ENCODE results near the gene HBZ. TPM values are rescaled to one million over a fixed set of nuclear protein-coding genes. Genes with fewer than 3 reads are reported as not detected.
"Not testable (repeated sequence)": the region's sequence is repeated elsewhere in the genome, so short reads cannot be mapped to it uniquely, and the experiment has no call there.

Gene HBZ
- under 1 TPM in 1 of 2 donors, not detected in 1; 0.32 TPM for total RNA-seq
- long read RNA-seq = 0 reads

- intact Hi-C loops (cut with DNase I) = no loop called here
- ATAC-seq (no peak), DNase-seq (no peak)
Measured at GRCh38 chr16:152141-153128, at the start of gene HBZ. TSS of gene HBZ (plus strand) at chr16:152644. CDS start at chr16:152910, 266 bp downstream.

- ATAC-seq (no peak), DNase-seq (no peak)
- intact Hi-C loops (cut with DNase I) = no loop called here
Measured at GRCh38 chr16:104355-104754, 48.1 kb upstream of the HBZ start.

- no peak for DNase-seq
- intact Hi-C loops (cut with DNase I) = loop anchor here (5.0 kb wide), 2 partner anchors 72 to 77 kb away; partner anchors contain the start of genes HBA1 (in 1 of the 2) and HBQ1 (in 1 of the 2)
Measured at GRCh38 chr16:104928-105327, 47.5 kb upstream of the HBZ start.

DNA sequence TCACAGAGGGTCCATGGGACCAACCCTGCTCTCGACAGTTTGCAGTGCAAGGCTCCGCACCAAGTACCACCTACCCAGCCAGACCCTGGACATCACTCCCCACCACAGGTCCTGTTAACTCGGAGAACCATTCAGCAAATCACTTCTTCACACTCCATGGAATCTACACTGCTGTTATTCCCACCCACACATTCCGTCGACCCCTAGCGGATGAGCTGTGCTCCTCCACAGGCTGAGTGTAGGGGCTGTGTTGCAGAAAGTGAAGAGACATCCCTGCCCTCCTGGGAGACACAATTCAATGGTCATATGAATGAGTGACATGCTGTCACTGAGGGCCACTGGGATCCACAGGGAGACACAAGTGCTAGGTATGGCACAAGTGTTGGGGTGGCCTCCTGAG lies 46.9 kb upstream of the HBZ start:
- intact Hi-C loops (cut with DNase I) = loop anchor here (5.0 kb wide), 2 partner anchors 72 to 77 kb away; partner anchors contain the start of genes HBA1 (in 1 of the 2) and HBQ1 (in 1 of the 2)
- ATAC-seq = no peak
- DNase-seq = no peak

More at GRCh38 chr16:104928-105327, 47.5 kb upstream of the HBZ start:
- ATAC-seq = no peak

DNA sequence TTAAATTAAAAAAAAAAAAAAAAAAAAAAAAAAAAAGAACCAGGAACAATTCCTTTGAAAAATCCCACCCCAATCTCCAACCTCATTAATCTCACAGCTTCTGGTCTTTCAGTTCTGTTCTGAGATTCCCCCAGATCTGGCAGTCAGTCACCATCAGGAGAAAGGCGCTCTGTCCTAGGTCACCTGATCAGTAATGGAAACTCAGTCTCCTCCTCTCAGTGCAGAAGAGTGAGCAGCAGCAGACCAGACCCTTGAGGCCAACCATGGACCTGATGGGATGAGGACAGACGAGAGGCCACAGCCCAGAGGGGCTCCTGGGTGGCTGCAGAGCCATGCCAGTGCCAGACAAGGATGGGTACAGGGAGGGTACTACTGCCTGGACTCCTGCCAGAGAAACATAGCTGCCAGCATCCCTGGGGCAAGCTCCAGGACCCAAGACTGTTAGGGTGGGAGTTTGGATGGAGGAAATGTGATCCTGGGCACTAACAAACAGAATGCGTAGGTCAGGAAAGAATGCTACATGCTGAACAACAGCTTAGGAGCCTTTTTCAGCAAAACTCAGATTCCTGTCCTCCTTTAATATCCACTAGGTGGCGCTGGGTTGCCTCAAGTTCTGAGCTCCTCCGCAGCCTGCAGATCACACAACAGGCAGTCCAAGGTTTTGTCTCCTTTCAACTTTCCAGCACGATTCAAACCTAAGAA lies 45.7 kb upstream of the HBZ start:
- DNase-seq (peak; percentile 56), ATAC-seq (peak in 1 of 2 donors; percentile 38)
- intact Hi-C loops (cut with DNase I) = loop anchor here (5.0 kb wide), 2 partner anchors 71 to 76 kb away; partner anchors contain the start of genes HBA1 (in 1 of the 2) and HBQ1 (in 1 of the 2)

DNA sequence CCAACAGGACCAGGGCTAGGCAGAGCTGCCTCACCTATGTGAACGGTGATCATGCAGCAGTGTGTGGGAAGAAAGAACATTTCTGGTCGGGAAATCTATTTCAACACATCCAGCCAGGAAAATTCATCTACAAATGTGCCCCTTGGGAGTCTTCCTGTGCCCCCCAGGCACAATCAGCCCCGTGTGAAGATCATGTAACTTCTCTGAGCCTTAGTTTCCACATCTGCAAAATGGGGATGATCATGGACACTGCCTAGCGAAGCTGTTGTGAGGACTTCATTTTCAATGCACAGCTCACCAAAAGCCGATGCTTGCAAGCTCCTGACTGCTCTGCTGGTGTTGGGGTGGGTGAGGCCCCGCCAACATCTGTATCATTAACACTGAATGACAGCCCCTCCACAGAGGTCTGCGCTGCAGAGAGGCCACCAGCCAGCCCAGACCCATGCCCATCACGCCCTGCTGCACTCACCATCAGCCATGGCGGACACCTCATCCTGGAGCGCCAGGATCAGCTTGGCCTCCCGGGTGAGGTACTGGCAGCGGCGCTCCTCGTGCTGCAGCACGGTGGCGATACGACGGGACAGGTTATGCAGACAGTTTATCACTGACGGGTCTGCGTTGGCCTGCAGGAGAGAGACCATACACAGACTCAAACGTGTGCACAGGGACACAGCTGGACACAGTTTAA lies 40.1 kb upstream of the HBZ start:
- ATAC-seq (no peak), DNase-seq (no peak)
- intact Hi-C loops (cut with DNase I) = no loop called here

DNA sequence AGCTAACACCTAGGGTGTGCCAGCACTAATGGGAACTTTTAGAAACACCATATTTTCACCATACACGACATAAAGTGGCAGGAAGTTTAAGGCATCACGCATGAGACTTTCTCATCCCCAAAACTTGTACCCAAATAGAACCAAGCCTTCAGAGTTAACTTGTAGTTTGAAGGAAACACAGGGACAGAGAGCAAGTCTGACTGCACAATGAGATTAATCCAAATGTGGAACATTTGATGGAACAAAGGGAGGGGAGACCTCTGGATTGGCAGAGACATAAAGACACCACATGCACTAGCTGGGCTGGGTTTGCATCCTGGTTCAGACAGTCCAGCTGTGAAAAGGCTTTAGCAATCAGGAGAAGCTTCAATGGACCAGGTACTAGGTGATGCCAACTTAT lies 38.1 kb upstream of the HBZ start:
- DNase-seq (no peak), ATAC-seq (no peak)
- intact Hi-C loops (cut with DNase I) = no loop called here

- no peak for ATAC-seq
- intact Hi-C loops (cut with DNase I) = loop anchor here (5.0 kb wide), 1 partner anchor 246 kb away; no protein-coding TSS in a partner anchor
- DNase-seq = no peak
Measured at GRCh38 chr16:116015-116414, 36.4 kb upstream of the HBZ start.

GRCh38 chr16:117379-118365 lies 34.8 kb upstream of the HBZ start:
- intact Hi-C loops (cut with DNase I) = loop anchor here (5.0 kb wide), 1 partner anchor 245 kb away; no protein-coding TSS in a partner anchor
- DNase-seq (peak; percentile 68), ATAC-seq (peak in 1 of 2 donors; percentile 55)

- DNase-seq (no peak), ATAC-seq (no peak)
- intact Hi-C loops (cut with DNase I) = loop anchor here (5.0 kb wide), 1 partner anchor 243 kb away; no protein-coding TSS in a partner anchor
Measured at GRCh38 chr16:118857-119256, 33.6 kb upstream of the HBZ start.

DNA sequence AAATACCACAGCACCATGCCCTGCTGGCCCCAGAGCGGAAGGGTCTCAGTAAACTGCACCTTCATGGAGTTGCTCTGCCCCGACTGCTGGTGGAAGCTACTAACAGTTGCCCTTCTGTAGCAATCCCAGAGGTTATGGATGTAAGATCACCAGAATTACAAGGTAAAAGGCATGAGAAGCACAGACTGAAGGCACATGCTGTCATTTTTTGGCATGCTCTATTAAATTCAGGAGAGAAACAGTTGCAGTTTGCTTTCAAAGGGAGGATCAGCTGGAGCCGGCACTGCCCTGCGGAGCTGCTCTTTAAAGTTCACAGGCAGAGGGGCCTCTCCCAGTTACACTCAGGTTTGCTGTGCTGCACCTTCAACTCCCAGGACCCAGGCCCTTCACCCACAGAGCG lies 33.1 kb upstream of the HBZ start:
- ATAC-seq = no peak
- intact Hi-C loops (cut with DNase I) = loop anchor here (5.0 kb wide), 1 partner anchor 243 kb away; no protein-coding TSS in a partner anchor
- DNase-seq = no peak

DNA sequence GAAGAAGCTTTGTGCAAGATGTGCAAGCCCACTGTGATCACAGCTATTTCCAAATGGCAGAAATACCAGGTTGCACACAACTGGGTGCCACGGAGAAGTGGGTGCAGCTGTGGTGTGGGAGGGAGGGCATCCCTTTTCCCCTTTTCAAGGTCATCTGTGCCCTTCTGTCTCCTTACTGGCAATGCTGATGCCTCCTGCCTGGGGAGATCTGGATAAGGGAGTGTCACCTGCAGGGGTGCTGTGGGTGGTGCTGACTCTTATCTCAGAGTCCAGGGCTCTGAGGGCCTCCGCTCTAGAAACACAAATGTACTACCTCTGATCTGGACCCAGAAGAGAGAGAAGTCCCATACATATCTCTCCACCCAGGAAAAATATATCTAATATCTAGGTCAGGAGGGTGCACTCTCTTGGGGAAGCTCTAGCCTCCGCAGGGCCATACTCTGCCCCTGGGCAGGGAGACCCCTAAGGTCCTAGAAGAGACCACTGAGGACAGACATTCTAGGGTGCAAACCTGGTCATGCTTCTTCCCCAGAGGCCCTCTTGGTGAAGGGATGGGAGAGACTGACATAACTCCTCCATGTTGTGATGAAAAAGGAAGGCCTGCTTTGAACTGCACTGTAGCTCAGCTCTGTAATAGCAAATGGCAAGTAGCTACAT lies 32.5 kb upstream of the HBZ start:
- no peak for ATAC-seq
- intact Hi-C loops (cut with DNase I) = loop anchor here (5.0 kb wide), 1 partner anchor 242 kb away; no protein-coding TSS in a partner anchor
- no peak for DNase-seq

- ATAC-seq (no peak), DNase-seq (no peak)
- intact Hi-C loops (cut with DNase I) = no loop called here
Measured at GRCh38 chr16:120756-121155, 31.7 kb upstream of the HBZ start.

- DNase-seq = no peak
- no peak for ATAC-seq
- intact Hi-C loops (cut with DNase I) = no loop called here
Measured at GRCh38 chr16:122361-122760, 30.1 kb upstream of the HBZ start.

DNA sequence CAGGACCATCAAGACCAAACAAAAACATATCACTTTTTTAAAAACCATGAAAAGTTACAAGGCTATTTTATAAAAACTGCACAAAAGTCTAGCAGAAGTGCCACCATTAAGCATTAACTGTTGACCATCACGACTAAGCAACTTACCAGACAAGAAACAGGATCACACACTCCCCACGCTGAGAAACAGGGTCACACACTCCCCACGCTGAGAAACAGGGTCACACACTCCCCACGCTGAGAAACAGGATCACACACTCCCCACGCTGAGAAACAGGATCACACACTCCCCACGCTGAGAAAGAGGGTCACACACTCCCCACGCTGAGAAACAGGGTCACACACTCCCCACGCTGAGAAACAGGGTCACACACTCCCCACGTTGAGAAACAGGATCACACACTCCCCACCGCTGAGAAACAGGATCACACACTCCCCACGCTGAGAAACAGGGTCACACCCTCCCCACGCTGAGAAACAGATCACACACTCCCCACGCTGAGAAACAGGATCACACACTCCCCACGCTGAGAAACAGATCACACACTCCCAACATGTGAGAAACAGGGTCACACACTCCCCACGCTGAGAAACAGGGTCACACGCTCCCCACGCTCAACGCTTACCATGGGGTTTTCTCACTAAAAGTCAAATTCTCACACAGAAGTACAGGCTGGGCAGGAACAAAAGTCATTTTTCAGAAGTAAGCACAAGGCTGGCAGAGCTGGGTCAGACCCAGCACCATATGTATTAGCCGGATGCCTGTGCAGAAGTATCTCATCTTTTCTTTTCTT lies 28.7 kb upstream of the HBZ start:
- ATAC-seq; intact Hi-C loops (cut with DNase I); DNase-seq: not testable (repeated sequence)

GRCh38 chr16:125011-125410 lies 27.4 kb upstream of the HBZ start:
- intact Hi-C loops (cut with DNase I) = no loop called here
- DNase-seq (no peak), ATAC-seq (no peak)
